HG03135 (cell line): Measurements from ENCODE around the gene DNAJC13.

Source experiments
- ATAC-seq: cut with Tn5 transposase; IDR thresholded peaks from one replicate; pipeline ENCODE4 v1.9.1; 2021; ENCODE audit warnings: mild to moderate bottlenecking, moderate library complexity; ENCODE audit not compliant: unreplicated experiment

The DNAJC13 gene

DNA sequence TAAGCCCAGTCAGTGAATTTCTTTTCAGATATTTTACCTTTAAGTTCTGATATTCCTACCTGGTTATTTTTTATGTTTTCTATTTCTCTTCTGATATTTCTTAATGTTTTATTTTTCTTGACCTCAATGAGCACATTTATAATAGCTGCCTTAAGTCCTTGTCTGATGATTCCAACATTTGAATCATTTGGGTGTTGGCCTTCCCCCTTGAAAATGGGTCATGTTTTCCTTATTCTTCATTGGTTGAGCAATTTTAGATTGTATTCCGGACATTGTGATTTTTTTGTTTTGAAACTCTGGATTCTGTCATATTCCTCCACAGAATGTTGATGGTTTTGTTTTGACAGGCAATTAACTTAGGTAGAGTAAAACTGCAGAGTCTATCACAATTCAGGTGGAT, 170.1 kb downstream of the DNAJC13 start:
- no peak for ATAC-seq
